ENCODE results near the gene ZNF639. TPM values are rescaled to one million over a fixed set of nuclear protein-coding genes. Genes with fewer than 3 reads are reported as not detected.

The ZNF639 gene
- total RNA-seq: 21.9 and 41.2 TPM in 2 replicates

GRCh38 chr3:179322286-179323196, at the start of gene ZNF639:
TSS of gene ZNF639 (plus strand) at chr3:179323031. CDS start at chr3:179328294, 5,263 bp downstream.

GRCh38 chr3:179347345-179348194, 24.7 kb downstream of the ZNF639 start, which contains the start of gene MFN1:
TSS of gene MFN1 (plus strand) at chr3:179347709. CDS start at chr3:179348852, 1,143 bp downstream.

Other genes starting within 250 kb of the ZNF639 start
- gene PIK3CA, start 174.7 kb upstream of the ZNF639 start, total RNA-seq: 23.5 and 44.4 TPM in 2 replicates
- gene KCNMB3, start 71.9 kb upstream of the ZNF639 start, total RNA-seq: 2.1 and 4.6 TPM in 2 replicates
- 30.6 and 51.2 TPM in 2 replicates for gene MFN1, start 24.7 kb downstream of the ZNF639 start, total RNA-seq
- gene GNB4, start 128.4 kb downstream of the ZNF639 start, total RNA-seq: 35.1 and 74.1 TPM in 2 replicates
- 47.1 and 74.3 TPM in 2 replicates for gene ACTL6A, start 239.9 kb downstream of the ZNF639 start, total RNA-seq